Measurements from ENCODE around the gene SLC47A2.
A peak's percentile ranks its signal among the peaks of the same experiment; 100 is the strongest.
"Not testable (repeated sequence)": the region's sequence is repeated elsewhere in the genome, so short reads cannot be mapped to it uniquely, and the experiment has no call there.

Gene SLC47A2

GRCh38 chr17:19705771-19706770 is 10.3 kb downstream of the SLC47A2 start:
- no peak for DNase-seq

GRCh38 chr17:19705201-19705600 is 11.2 kb downstream of the SLC47A2 start:
- DNase-seq = no peak

- no peak for DNase-seq
Measured at GRCh38 chr17:19703828-19704613, 12.4 kb downstream of the SLC47A2 start.

GRCh38 chr17:19703106-19703827 is 13.1 kb downstream of the SLC47A2 start:
- no peak for DNase-seq

GRCh38 chr17:19702217-19702641 is 14.2 kb downstream of the SLC47A2 start:
- DNase-seq = peak; percentile 25

- DNase-seq = peak; percentile 73
Measured at GRCh38 chr17:19686400-19687090, 29.8 kb downstream of the SLC47A2 start.

- not testable (repeated sequence) for DNase-seq
Measured at GRCh38 chr17:19684909-19685580, 31.3 kb downstream of the SLC47A2 start.

GRCh38 chr17:19683117-19683516 is 33.3 kb downstream of the SLC47A2 start:
- no peak for DNase-seq

- no peak for DNase-seq
Measured at GRCh38 chr17:19678581-19679453, 37.6 kb downstream of the SLC47A2 start.

GRCh38 chr17:19677736-19678379 is 38.5 kb downstream of the SLC47A2 start:
- DNase-seq = no peak

- DNase-seq = no peak
Measured at GRCh38 chr17:19676896-19677295, 39.5 kb downstream of the SLC47A2 start.

GRCh38 chr17:19673623-19674022 is 42.8 kb downstream of the SLC47A2 start:
- DNase-seq = no peak

- peak; percentile 85 for DNase-seq
Measured at GRCh38 chr17:19672009-19672750, 44.2 kb downstream of the SLC47A2 start.

- peak; percentile 14 for DNase-seq
Measured at GRCh38 chr17:19671433-19671832, 45.0 kb downstream of the SLC47A2 start.

GRCh38 chr17:19670908-19671307 is 45.5 kb downstream of the SLC47A2 start:
- peak; percentile 39 for DNase-seq

- not testable (repeated sequence) for DNase-seq
Measured at GRCh38 chr17:19669680-19670079, 46.7 kb downstream of the SLC47A2 start.

GRCh38 chr17:19664821-19665181 is 51.6 kb downstream of the SLC47A2 start:
- DNase-seq = no peak

GRCh38 chr17:19664136-19664820 is 52.1 kb downstream of the SLC47A2 start:
- no peak for DNase-seq

GRCh38 chr17:19663097-19663496 is 53.3 kb downstream of the SLC47A2 start:
- no peak for DNase-seq

Data from inflammatory macrophage treated with lipopolysaccharide for 4 hours (primary cell).